ENCODE results near the gene B4GALT2. TPM values are rescaled to one million over a fixed set of nuclear protein-coding genes. Genes with fewer than 3 reads are reported as not detected.
A peak's percentile ranks its signal among the peaks of the same experiment; 100 is the strongest.

The B4GALT2 gene
- polyA plus RNA-seq, 1 of the 3 experiments (the other 2 are of a cell fraction), result 48.0 TPM

GRCh38 chr1:44029911-44030604 is 51.0 kb downstream of the B4GALT2 start (continued):
- no peak for TF ChIP-seq NFIC (IDR thresholded peaks at IDR 0.05; ENCODE audit: borderline replicate concordance)

GRCh38 chr1:44030605-44031251 is 51.7 kb downstream of the B4GALT2 start:
- H3K9me2 ChIP-seq, result no peaks in the 10 kb centered on the region
- no peaks in the 10 kb centered on the region for H4K20me1 ChIP-seq (ENCODE audit: insufficient read depth)
- TF ChIP-seq ELF1 (IDR thresholded peaks at IDR 0.05), result no peak
- TF ChIP-seq TAF1 (IDR thresholded peaks at IDR 0.05; ENCODE audit: borderline replicate concordance, low read depth, low read length), result no peak
- TF ChIP-seq EP300 (IDR thresholded peaks at IDR 0.05; ENCODE audit: borderline replicate concordance in 1 of 2, low read depth in 1 of 2, low read length in 1 of 2), result no peak
- no peak for TF ChIP-seq MXI1 (IDR thresholded peaks at IDR 0.05; ENCODE audit: low read depth, low read length)
- no peak for TF ChIP-seq MEF2A (IDR thresholded peaks at IDR 0.05; ENCODE audit: borderline replicate concordance, low read depth)
- TF ChIP-seq FOXM1 (IDR thresholded peaks at IDR 0.05; ENCODE audit: low read depth), result no peak
- peak; percentile 38 for TF ChIP-seq CTCF (IDR thresholded peaks at IDR 0.05)
- no peak for TF ChIP-seq USF2 (IDR thresholded peaks at IDR 0.05; ENCODE audit: borderline replicate concordance, low read depth, low read length)
- TF ChIP-seq RAD21 (IDR thresholded peaks at IDR 0.05; ENCODE audit: low read length), result peak; percentile 56
- TF ChIP-seq, protein P1, sequence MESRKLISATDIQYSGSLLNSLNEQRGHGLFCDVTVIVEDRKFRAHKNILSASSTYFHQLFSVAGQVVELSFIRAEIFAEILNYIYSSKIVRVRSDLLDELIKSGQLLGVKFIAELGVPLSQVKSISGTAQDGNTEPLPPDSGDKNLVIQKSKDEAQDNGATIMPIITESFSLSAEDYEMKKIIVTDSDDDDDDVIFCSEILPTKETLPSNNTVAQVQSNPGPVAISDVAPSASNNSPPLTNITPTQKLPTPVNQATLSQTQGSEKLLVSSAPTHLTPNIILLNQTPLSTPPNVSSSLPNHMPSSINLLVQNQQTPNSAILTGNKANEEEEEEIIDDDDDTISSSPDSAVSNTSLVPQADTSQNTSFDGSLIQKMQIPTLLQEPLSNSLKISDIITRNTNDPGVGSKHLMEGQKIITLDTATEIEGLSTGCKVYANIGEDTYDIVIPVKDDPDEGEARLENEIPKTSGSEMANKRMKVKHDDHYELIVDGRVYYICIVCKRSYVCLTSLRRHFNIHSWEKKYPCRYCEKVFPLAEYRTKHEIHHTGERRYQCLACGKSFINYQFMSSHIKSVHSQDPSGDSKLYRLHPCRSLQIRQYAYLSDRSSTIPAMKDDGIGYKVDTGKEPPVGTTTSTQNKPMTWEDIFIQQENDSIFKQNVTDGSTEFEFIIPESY (IDR thresholded peaks at IDR 0.05; ENCODE audit: borderline replicate concordance, low read depth), result no peak
- TF ChIP-seq NRF1 (IDR thresholded peaks at IDR 0.05; ENCODE audit: low read depth, low read length), result no peak
- TF ChIP-seq EZH2phosphoT487 (IDR thresholded peaks at IDR 0.05; ENCODE audit: borderline replicate concordance, low read depth), result no peak
- TF ChIP-seq SMC3 (IDR thresholded peaks at IDR 0.05; ENCODE audit: low read depth, low read length), result peak; percentile 44; the same call in 1 of the 2 replicates
- no peak for TF ChIP-seq RCOR1 (IDR thresholded peaks at IDR 0.05; ENCODE audit: low read length)
- no peak for TF ChIP-seq POLR2AphosphoS5 (IDR thresholded peaks at IDR 0.05; ENCODE audit: low read depth, low read length)
- no peaks in the 10 kb centered on the region for H3K9me3 ChIP-seq
- H3K27me3 ChIP-seq (ENCODE audit: insufficient read depth), result no peaks in the 10 kb centered on the region
- peaks cover 3% of the 10 kb centered on the region for H3F3A ChIP-seq (replicated peaks; ENCODE audit: insufficient read depth)
- CTCF ChIA-PET, result interaction anchor here (0.8 to 25.6 kb wide), 9 partner anchors 10 to 268 kb away, joined by 3 to 598 read pairs (median 8); partner anchors contain the start of gene CCDC24
- H2AFZ ChIP-seq (ENCODE audit: low read depth), result peak overlapping the region; percentile 76; the same call in 1 of the 2 replicates
- POLR2A ChIA-PET, result interaction anchor here (0.6 to 0.7 kb wide), 3 partner anchors 60 to 85 kb away, joined by 3 read pairs; no protein-coding TSS in a partner anchor
- DNase-seq, result peak; percentile 88
- WGBS (ENCODE audit: low lambda C conversion rate), result 1% methylated on average over 13 of the region's 66 CpGs
- H3K79me2 ChIP-seq (ENCODE audit: insufficient read depth), result no peaks in the 10 kb centered on the region
- peaks cover 11 to 30% of the 10 kb centered on the region in 2 experiments; a peak in 2 of 4 replicates for H3K4me1 ChIP-seq (ENCODE audit: control insufficient read depth in 1 of 2, insufficient read depth in 2 of 2, low read depth in 1 of 2, low read length in 1 of 2)
- H3K4me2 ChIP-seq, result peak overlapping the region; percentile 99
- H3K9ac ChIP-seq, result peak overlapping the region; percentile 85
- peak overlapping the region; percentile 74 to 87; a peak in 2 of 4 replicates for H3K27ac ChIP-seq (ENCODE audit: low read depth in 2 of 2, low read length in 1 of 2)
- H3K36me3 ChIP-seq (replicated peaks in 1 of 2; ENCODE audit: control insufficient read depth in 1 of 2, insufficient read depth in 2 of 2, low read length in 1 of 2), result no peaks in the 10 kb centered on the region
- H3K4me3 ChIP-seq (ENCODE audit: low read depth in 2 of 2, low read length in 1 of 2), result peak overlapping the region; percentile 82 to 93
